ENCODE measurements around the gene ANKRD63.
A peak's percentile ranks its signal among the peaks of the same experiment; 100 is the strongest.

ANKRD63 gene

DNA sequence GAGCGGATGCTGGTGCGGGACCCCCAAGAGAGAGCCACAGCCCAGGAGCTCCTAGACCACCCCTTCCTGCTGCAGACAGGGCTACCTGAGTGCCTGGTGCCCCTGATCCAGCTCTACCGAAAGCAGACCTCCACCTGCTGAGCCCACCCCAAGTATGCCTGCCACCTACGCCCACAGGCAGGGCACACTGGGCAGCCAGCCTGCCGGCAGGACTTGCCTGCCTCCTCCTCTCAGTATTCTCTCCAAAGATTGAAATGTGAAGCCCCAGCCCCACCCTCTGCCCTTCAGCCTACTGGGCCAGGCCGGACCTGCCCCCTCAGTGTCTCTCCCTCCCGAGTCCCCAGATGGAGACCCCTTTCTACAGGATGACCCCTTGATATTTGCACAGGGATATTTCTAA lies 6.9 kb downstream of the ANKRD63 start:
- Histone ChIP-seq H3K18ac (ENCODE audit: low read length) (no peak overlapping the region), H3K9ac (ENCODE audit: low read length) (no peak overlapping the region), H2BK120ac (ENCODE audit: insufficient read depth, low read length, poor library complexity) (no peak overlapping the region), H2AFZ (ENCODE audit: insufficient read depth, low read length, poor library complexity) (no peak overlapping the region), H3K27me3 (ENCODE audit: insufficient read depth, low read length) (peaks cover 11% of the 10 kb centered on the region), H3K4ac (ENCODE audit: low read depth, low read length) (no peak overlapping the region), H3K14ac (ENCODE audit: low read length) (no peak overlapping the region), H4K8ac (ENCODE audit: low read depth, low read length) (no peak overlapping the region), H4K12ac (ENCODE audit: low read depth, low read length) (no peak overlapping the region), H3K27ac (ENCODE audit: low read depth, low read length) (no peak overlapping the region), H3K36me3 (ENCODE audit: control insufficient read depth in 1 of 2, insufficient read depth in 2 of 2, low read length in 2 of 2) (peaks cover 0 to 2% of the 10 kb centered on the region in 2 experiments), H3K79me1 (ENCODE audit: low read length) (no peaks in the 10 kb centered on the region), H3K4me2 (ENCODE audit: low read length) (no peak overlapping the region), H3K9me3 (ENCODE audit: insufficient read depth, low read depth, low read length) (peaks cover 2% of the 10 kb centered on the region), H2BK12ac (ENCODE audit: low read length) (no peak overlapping the region), H4K91ac (ENCODE audit: low read depth, low read length) (no peak overlapping the region), H3K4me1 (ENCODE audit: control insufficient read depth in 1 of 2, insufficient read depth in 2 of 2, low read length in 2 of 2) (peaks cover 2 to 4% of the 10 kb centered on the region in 2 experiments), H3K23ac (ENCODE audit: low read length) (no peak overlapping the region), H3K4me3 (ENCODE audit: low read depth, low read length) (no peak overlapping the region), H2BK5ac (ENCODE audit: low read depth, low read length, poor library complexity) (no peak overlapping the region), H2AK5ac (ENCODE audit: low read length) (no peak overlapping the region), H3K79me2 (ENCODE audit: control insufficient read depth, insufficient read depth, low read length, poor library complexity) (no peaks in the 10 kb centered on the region)
- WGBS (ENCODE audit: extremely low coverage, insufficient coverage, insufficient read length) = no CpG with 5 or more reads among the region's 7 CpGs
- no peak for DNase-seq

- WGBS (ENCODE audit: extremely low coverage, insufficient coverage, insufficient read length) = no CpG with 5 or more reads among the region's 5 CpGs
- no peak overlapping the region for H4K8ac ChIP-seq (ENCODE audit: low read depth, low read length)
- no peak overlapping the region for H3K4me2 ChIP-seq (ENCODE audit: low read length)
- peaks cover 2% of the 10 kb centered on the region for H3K9me3 ChIP-seq (ENCODE audit: insufficient read depth, low read depth, low read length)
- DNase-seq = no peak
- no peak overlapping the region for H3K27ac ChIP-seq (ENCODE audit: low read depth, low read length)
- H3K79me1 ChIP-seq (ENCODE audit: low read length) = no peaks in the 10 kb centered on the region
- H4K91ac ChIP-seq (ENCODE audit: low read depth, low read length) = no peak overlapping the region
- no peak overlapping the region for H2BK12ac ChIP-seq (ENCODE audit: low read length)
- no peaks in the 10 kb centered on the region for H3K79me2 ChIP-seq (ENCODE audit: control insufficient read depth, insufficient read depth, low read length, poor library complexity)
- no peak overlapping the region for H3K4me3 ChIP-seq (ENCODE audit: low read depth, low read length)
- no peak overlapping the region for H3K18ac ChIP-seq (ENCODE audit: low read length)
- H2BK120ac ChIP-seq (ENCODE audit: insufficient read depth, low read length, poor library complexity) = no peak overlapping the region
- peaks cover 2 to 3% of the 10 kb centered on the region in 2 experiments for H3K4me1 ChIP-seq (ENCODE audit: control insufficient read depth in 1 of 2, insufficient read depth in 2 of 2, low read length in 2 of 2)
- H3K27me3 ChIP-seq (ENCODE audit: insufficient read depth, low read length) = peaks cover 6% of the 10 kb centered on the region
- H3K4ac ChIP-seq (ENCODE audit: low read depth, low read length) = no peak overlapping the region
- no peak overlapping the region for H4K12ac ChIP-seq (ENCODE audit: low read depth, low read length)
- no peak overlapping the region for H3K9ac ChIP-seq (ENCODE audit: low read length)
- H2AFZ ChIP-seq (ENCODE audit: insufficient read depth, low read length, poor library complexity) = no peak overlapping the region
- H2BK5ac ChIP-seq (ENCODE audit: low read depth, low read length, poor library complexity) = no peak overlapping the region
- H3K14ac ChIP-seq (ENCODE audit: low read length) = no peak overlapping the region
- no peak overlapping the region for H3K23ac ChIP-seq (ENCODE audit: low read length)
- no peak overlapping the region for H2AK5ac ChIP-seq (ENCODE audit: low read length)
- peaks cover 0 to 2% of the 10 kb centered on the region in 2 experiments for H3K36me3 ChIP-seq (ENCODE audit: control insufficient read depth in 1 of 2, insufficient read depth in 2 of 2, low read length in 2 of 2)
Measured at GRCh38 chr15:40275523-40275922, 7.3 kb downstream of the ANKRD63 start.

DNA sequence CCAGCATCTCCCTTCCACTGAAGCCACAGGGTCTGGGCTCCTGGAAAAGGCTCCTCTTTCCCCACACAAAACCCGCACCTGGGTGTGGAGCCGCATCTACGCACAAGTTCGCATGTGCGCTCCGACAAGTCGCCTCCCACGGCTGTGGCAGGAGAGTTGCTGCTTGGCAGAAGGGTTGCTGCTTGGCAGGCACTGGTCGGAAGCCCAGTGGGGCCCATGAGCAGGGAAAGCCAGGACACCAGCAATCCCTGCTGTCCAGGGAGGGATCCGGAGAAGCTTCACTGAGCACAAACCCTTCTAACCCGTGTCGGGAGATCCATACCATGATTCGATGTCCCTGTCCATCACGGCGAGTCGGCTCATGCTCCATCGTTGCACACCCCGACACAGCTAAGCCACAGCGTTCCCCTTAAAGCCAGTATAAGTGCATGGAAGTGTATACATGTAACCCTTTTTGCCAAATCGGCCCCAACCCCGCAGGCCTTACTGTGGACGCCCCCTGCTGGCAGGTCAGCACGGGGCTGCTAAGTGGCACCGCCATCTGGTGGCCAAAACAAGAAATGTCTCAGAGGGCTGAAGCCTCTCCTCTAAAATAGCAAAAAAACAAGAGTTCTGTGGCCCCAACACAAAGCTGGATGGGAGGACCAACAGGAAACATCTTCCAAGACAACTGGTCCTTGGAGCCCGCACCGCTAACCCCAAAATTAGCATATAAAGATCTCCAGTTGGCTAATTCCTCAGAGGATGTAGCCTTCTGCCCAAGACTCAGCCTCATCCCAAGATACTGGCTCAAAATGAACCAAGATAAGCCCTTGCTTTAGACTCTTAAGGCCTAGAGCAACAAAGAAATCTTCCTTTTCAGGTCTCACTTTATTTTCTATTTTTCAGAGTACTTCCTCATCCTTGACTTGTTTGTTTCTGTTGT lies 8.3 kb downstream of the ANKRD63 start:
- no peak overlapping the region for H4K12ac ChIP-seq (ENCODE audit: low read depth, low read length)
- no peak overlapping the region for H2BK5ac ChIP-seq (ENCODE audit: low read depth, low read length, poor library complexity)
- WGBS (ENCODE audit: extremely low coverage, insufficient coverage, insufficient read length) = no CpG with 5 or more reads among the region's 26 CpGs
- no peak overlapping the region for H2AK5ac ChIP-seq (ENCODE audit: low read length)
- no peak overlapping the region for H3K27ac ChIP-seq (ENCODE audit: low read depth, low read length)
- peaks cover 2% of the 10 kb centered on the region for H3K9me3 ChIP-seq (ENCODE audit: insufficient read depth, low read depth, low read length)
- H3K4me2 ChIP-seq (ENCODE audit: low read length) = no peak overlapping the region
- peaks cover 0 to 2% of the 10 kb centered on the region in 2 experiments for H3K36me3 ChIP-seq (ENCODE audit: control insufficient read depth in 1 of 2, insufficient read depth in 2 of 2, low read length in 2 of 2)
- H3K27me3 ChIP-seq (ENCODE audit: insufficient read depth, low read length) = no peaks in the 10 kb centered on the region
- H2AFZ ChIP-seq (ENCODE audit: insufficient read depth, low read length, poor library complexity) = no peak overlapping the region
- no peak overlapping the region for H3K4ac ChIP-seq (ENCODE audit: low read depth, low read length)
- no peak overlapping the region for H4K91ac ChIP-seq (ENCODE audit: low read depth, low read length)
- no peaks in the 10 kb centered on the region for H3K79me1 ChIP-seq (ENCODE audit: low read length)
- DNase-seq = peak; percentile 75 to 95
- H3K14ac ChIP-seq (ENCODE audit: low read length) = no peak overlapping the region
- peaks cover 2% of the 10 kb centered on the region in 2 experiments for H3K4me1 ChIP-seq (ENCODE audit: control insufficient read depth in 1 of 2, insufficient read depth in 2 of 2, low read length in 2 of 2)
- no peak overlapping the region for H3K18ac ChIP-seq (ENCODE audit: low read length)
- no peak overlapping the region for H2BK120ac ChIP-seq (ENCODE audit: insufficient read depth, low read length, poor library complexity)
- H3K79me2 ChIP-seq (ENCODE audit: control insufficient read depth, insufficient read depth, low read length, poor library complexity) = no peaks in the 10 kb centered on the region
- H3K9ac ChIP-seq (ENCODE audit: low read length) = no peak overlapping the region
- H4K8ac ChIP-seq (ENCODE audit: low read depth, low read length) = no peak overlapping the region
- H3K4me3 ChIP-seq (ENCODE audit: low read depth, low read length) = no peak overlapping the region
- H3K23ac ChIP-seq (ENCODE audit: low read length) = no peak overlapping the region
- no peak overlapping the region for H2BK12ac ChIP-seq (ENCODE audit: low read length)

- Histone ChIP-seq H3K9ac (ENCODE audit: low read length) (no peak overlapping the region), H3K4ac (ENCODE audit: low read depth, low read length) (no peak overlapping the region), H4K12ac (ENCODE audit: low read depth, low read length) (no peak overlapping the region), H3K14ac (ENCODE audit: low read length) (no peak overlapping the region), H2AFZ (ENCODE audit: insufficient read depth, low read length, poor library complexity) (no peak overlapping the region), H3K27ac (ENCODE audit: low read depth, low read length) (no peak overlapping the region), H4K8ac (ENCODE audit: low read depth, low read length) (no peak overlapping the region), H3K23ac (ENCODE audit: low read length) (no peak overlapping the region), H2AK5ac (ENCODE audit: low read length) (no peak overlapping the region), H3K79me2 (ENCODE audit: control insufficient read depth, insufficient read depth, low read length, poor library complexity) (no peaks in the 10 kb centered on the region), H3K79me1 (ENCODE audit: low read length) (no peaks in the 10 kb centered on the region), H3K36me3 (ENCODE audit: control insufficient read depth in 1 of 2, insufficient read depth in 2 of 2, low read length in 2 of 2) (peaks cover 0 to 2% of the 10 kb centered on the region in 2 experiments), H3K4me1 (ENCODE audit: control insufficient read depth in 1 of 2, insufficient read depth in 2 of 2, low read length in 2 of 2) (peaks cover 0 to 2% of the 10 kb centered on the region in 2 experiments), H2BK120ac (ENCODE audit: insufficient read depth, low read length, poor library complexity) (no peak overlapping the region), H2BK12ac (ENCODE audit: low read length) (no peak overlapping the region), H3K9me3 (ENCODE audit: insufficient read depth, low read depth, low read length) (peaks cover 2% of the 10 kb centered on the region), H3K4me2 (ENCODE audit: low read length) (no peak overlapping the region), H3K4me3 (ENCODE audit: low read depth, low read length) (no peak overlapping the region), H4K91ac (ENCODE audit: low read depth, low read length) (no peak overlapping the region), H3K18ac (ENCODE audit: low read length) (no peak overlapping the region), H3K27me3 (ENCODE audit: insufficient read depth, low read length) (no peaks in the 10 kb centered on the region), H2BK5ac (ENCODE audit: low read depth, low read length, poor library complexity) (no peak overlapping the region)
- DNase-seq = no peak
- WGBS (ENCODE audit: extremely low coverage, insufficient coverage, insufficient read length) = no CpG with 5 or more reads among the region's 9 CpGs
Measured at GRCh38 chr15:40273428-40273827, 9.4 kb downstream of the ANKRD63 start.
